T1000 (cell line): ENCODE results near the gene NMD3.

ENCODE experiments used
- DNase-seq: peaks from one replicate; lab custom pipeline; 2025; ENCODE audit warnings: mixed read lengths; lab: John Stamatoyannopoulos, UW

NMD3 gene

GRCh38 chr3:161284989-161285388 lies 63.9 kb downstream of the NMD3 start:
- DNase-seq, result no peak

GRCh38 chr3:161289174-161289573 lies 68.1 kb downstream of the NMD3 start:
- DNase-seq, result no peak

- DNase-seq, result no peak
Measured at GRCh38 chr3:161291191-161291901, 70.2 kb downstream of the NMD3 start.

- no peak for DNase-seq
Measured at GRCh38 chr3:161293381-161293780, 72.3 kb downstream of the NMD3 start.

- no peak for DNase-seq
Measured at GRCh38 chr3:161295325-161295724, 74.2 kb downstream of the NMD3 start.

GRCh38 chr3:161296814-161297213 lies 75.7 kb downstream of the NMD3 start:
- DNase-seq, result no peak
